HG03025 (cell line): ENCODE measurements around the gene THAP8.
"Not testable (repeated sequence)": the region's sequence is repeated elsewhere in the genome, so short reads cannot be mapped to it uniquely, and the experiment has no call there.

Source experiments
- ATAC-seq: cut with Tn5 transposase; IDR thresholded peaks from one replicate; pipeline ENCODE4 v1.9.1; 2021; ENCODE audit warnings: mild to moderate bottlenecking, moderate library complexity; ENCODE audit not compliant: unreplicated experiment, low FRiP score

Gene THAP8

DNA sequence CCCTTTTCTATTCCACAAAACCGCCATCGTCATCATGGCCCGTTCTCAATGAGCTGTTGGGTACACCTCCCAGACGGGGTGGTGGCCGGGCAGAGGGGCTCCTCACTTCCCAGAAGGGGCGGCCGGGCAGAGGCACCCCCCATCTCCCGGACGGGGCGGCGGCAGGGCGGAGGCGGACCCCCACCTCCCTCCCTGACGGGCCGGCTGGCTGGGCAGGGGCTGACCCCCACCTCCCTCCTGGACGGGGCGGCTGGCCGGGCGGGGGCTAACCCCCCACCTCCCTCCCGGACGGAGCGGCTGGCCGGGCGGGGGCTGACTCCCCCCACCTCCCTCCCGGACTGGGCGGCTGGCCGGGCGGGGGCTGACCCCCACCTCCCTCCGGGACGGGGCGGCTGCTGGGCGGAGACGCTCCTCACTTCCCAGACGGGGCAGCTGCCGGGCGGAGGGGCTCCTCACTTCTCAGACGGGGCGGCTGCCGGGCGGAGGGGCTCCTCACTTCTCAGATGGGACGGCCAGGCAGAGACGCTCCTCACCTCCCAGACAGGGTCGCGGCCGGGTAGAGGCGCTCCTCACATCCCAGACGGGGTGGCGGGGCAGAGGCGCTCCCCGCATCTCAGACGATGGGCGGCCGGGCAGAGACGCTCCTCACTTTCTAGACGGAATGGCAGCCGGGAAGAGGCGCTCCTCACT is 14.9 kb upstream of the THAP8 start:
- ATAC-seq = not testable (repeated sequence)

DNA sequence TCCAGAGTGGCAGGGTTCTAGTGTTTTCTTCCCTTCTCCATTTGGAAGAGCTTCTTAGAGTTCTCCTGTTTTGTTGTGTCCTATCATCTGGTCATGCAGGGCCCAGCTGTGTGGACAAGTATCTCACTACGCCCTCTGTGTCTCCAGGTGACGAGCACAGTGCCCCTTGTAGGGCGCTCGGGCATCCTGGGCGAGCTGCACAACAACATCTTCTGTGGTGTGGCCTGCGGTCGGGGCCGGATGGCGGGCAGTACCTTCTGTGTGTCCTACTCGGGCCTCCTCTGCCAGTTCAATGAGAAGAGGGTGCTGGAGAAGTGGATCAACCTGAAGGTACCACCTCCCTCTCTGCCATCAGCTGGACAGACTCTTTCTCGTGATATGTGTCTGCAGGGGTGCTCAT is 13.6 kb upstream of the THAP8 start:
- no peak for ATAC-seq

DNA sequence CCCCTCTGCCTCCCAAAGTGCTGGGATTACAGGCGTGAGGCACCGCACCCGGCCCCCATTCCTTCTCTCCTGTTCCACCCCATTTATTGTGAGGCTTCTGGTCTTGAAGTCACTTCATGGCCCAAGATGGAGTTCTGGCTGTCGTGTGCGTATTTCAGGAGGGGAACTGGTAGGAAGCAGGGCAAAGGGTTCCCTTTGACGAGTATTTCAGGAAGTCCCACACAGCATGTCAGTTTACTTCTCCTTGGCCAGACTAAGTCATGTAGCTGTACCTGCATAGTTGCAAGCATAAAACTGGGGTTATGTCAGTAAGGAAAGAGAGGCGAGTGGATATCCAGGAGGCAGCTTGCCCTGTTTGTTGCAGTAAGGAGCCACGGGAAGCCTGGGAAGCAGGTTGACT is 10.7 kb upstream of the THAP8 start:
- ATAC-seq = no peak

DNA sequence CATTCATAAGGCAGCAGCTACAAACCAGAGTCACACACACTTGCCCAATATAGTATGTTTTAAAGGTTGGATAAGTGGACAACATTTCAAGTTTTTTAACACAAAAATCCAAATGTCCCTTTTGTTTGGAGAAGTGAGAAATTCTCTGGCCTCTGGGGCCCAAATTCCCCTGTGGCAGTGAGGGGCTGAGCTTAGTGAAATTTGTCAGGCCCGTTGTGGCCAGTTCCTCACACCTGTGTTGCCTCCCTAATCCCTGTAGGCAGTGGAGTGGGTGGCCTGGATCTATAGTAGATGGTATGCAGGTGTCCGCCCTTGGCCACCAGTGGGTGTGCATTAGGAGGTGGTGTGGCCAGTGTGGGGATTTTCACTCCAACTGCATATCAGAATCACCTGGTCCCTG is 7.3 kb upstream of the THAP8 start:
- ATAC-seq = no peak

DNA sequence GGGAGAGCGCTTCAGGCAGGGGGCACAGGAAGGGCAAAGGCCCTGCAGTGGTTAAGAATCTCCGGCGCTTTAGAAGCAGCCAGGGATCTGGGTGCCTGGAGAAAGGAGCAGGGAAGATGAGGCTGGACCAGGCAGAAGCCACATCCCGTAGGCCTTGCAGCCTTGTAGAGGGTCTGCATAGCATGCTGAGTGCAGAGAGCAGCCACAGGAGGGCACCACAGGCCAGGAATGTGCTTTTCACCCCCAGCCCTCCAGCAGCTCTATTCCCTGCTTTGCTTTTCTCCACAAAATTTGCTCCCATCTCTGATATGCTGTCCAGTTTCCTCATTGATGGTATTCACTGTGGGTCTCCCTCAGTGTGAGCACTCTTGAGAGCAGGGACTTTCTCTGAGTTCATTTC is 6.3 kb upstream of the THAP8 start:
- ATAC-seq = no peak

DNA sequence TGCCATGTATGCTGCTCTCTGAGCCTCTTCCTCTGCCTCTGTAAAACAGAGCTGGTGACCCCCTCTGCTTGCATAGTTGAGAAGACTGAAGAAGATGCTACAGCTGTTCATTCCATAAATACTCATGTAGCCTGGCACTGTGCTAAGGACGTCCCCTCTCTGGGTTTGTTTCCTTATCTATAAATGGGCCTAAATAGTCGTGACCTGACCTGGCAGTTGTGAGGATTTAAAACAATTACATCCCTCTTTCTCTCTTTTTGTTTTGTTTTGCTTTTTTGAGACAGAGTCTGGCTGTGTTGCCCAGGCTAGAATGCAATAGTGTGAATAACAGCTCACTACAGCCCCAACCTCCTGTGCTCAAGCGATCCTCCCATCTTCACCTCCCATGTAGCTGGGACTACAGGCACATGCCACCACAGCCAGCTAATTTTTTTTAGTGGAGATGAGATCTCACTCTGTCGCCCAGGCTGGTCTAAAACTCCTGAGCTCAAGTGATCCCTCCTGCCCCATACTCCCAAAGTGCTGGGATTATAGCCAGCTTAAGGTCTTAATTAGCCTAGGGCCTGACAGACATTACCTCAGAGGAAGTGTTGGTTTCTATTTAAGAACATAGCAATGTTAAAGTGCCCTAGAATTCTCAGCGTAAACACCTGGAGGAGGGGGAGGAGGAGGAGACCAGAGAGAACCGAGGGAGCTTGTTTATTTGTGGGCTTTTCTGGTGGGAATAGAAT is 5.3 kb upstream of the THAP8 start:
- ATAC-seq = no peak

DNA sequence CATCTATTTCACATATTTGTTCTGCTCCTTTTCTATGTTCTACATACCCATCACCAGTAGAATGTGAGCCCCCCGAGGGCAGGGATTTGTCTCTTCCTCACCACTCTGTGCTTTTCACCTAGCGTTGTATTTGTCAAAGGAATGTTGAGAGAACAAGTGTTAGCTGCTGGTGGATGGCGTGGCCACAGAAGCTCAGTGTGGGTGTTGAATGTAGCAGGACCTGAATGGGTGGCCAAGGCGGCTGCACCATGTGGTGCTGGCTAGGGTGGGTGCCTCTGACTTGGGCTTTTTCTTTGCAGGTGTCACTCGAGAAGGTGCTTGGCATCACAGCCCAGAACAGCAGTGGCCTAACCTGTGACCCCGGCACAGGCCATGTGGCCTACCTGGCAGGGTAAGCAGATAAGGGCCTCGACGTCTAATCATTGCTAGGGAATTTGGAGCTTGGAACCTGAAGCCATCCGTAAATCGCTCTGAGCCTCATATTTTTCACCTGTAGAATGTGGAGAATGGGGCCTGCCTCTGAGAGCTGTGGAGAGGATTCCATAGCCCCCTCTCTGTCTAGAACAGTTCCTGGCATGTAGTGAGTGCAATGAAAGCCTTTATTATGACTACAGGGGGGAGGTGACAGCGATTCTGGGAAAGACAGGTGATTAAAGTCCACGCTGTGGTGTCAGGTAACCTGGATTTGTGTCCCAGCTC is 4.5 kb upstream of the THAP8 start:
- no peak for ATAC-seq

DNA sequence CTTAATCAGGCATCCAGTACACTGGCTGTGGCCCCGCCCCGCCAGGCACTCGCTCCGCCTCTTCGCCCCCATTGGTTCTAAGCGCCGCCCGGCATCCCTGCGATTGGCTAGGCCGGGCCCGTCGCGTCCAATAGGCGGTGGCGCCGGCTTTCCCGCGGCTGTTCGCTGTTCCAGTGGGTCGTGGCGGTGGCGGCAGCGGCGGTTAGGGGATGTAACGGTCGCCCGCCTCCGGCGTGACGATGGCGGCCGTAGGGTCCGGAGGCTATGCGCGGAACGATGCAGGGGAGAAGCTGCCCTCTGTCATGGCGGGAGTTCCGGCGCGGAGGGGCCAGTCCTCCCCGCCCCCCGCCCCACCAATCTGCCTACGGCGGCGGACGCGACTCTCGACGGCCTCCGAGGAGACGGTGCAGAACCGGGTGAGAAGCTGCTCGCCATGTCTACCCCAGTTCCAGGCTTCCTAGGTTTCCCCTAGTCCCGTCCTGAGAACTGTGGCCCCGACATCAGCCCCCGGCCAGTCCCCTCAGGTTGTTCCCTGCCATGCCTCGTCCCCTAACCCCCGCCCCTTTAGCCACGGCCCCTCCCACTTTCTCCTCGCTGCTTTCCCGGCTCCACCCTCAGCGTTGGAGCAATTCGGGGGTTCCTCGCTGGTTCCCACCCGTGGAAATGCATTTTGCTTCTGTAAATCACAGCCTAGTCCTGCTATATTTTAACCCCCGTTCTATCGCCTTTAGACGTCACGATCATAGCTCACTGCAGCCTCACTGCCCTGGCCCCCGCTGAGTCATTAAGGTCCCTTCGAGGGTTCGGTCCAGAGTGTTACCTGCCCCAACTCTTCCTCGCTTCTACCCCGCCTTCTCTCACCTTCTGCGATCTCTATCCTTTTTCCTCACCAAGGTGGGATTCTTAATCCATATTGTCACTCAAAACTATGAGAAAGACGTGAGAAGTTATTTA is 925 bp upstream of the THAP8 start, which contains the start of gene WDR62:
Gene WDR62, plus strand, starts transcription at position 165 of the 954 bp plus-strand sequence. Its CDS starts 75 bp downstream, at position 240.
- ATAC-seq = peak; percentile 70

DNA sequence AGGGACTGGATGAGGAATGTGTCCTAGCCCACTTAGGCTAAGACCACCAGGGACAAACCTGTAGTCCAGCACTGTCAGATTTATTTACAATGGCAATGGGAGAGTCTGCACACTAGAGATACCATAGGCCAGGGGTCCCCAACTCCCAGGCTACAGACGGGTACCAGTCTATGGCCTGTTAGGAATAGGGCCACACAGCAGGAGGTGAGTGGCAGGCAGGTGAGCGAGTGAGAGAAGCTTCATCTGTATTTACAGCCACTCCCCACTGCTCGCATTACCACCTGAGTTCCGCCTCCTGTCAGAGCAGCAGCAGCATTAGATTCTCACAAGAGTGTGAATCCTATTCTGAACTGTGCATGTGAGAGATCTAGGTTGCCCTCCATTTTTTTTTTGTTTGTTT is 2.4 kb downstream of the THAP8 start:
- ATAC-seq = no peak

DNA sequence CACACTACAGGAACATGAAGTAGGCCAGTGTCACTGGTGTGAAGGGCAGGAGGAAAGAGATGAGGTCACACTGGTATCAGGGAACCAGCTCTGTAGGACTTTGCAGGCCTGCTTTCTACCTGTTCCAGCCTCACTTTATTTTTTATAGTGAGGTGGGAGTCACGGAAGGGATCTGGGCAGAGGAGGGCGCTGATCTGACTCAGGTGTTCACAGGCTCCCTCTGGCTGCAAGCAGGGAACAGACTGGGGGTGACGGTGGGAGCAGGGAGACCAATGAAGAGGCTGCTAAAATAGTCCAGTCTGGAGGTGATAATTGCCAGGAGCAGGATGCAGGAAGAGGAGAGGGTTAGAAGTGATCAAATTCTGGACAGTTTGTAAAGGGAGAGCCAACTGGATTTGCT is 2.8 kb downstream of the THAP8 start:
- no peak for ATAC-seq

DNA sequence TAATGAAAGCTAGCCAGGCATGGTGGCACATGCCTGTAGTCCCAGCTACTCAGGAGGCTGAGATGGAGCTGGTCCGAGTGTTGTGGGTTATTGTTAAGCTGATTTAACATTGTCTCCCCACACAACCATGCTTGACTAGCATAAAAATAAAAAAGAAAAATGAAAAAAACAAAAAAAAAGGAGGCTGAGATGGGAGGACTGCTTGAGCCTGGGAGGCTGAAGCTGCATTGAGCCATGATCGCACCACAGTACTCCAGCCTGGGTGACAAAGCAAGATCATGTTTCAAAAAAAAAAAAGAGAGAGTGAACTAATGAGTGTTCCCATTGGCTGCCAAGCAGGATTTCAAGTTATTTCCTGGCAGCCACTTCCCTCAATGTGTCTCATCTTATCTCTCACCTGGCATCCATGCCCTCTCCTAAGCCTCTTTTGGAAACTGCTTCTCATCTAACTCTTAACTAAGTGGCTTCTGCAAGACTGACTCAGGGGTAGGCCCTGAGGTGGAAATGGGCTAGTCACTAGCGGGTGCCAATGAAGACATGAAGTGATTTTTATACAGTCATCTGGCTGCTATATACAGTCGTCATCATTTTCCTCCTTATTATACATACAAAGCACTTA is 4.9 kb downstream of the THAP8 start:
- no peak for ATAC-seq

DNA sequence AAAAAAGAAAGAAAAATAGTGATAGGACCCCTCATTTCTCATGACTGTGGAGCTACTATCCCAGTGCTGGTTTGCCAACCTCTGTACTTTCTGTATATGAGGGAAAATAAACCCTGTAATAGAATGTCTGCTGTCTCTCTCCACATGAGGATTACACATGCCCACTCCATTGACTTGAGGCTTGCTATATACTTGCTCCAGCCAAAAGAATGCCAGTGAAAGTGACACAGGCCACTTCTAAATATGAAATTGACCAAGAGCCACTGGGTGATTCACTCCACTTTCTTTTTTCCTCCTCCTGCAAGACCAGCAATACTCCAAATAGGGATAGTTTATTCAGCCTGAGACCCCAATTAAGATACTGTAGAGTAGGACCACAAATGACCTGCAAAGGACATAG is 6.2 kb downstream of the THAP8 start:
- ATAC-seq = no peak

DNA sequence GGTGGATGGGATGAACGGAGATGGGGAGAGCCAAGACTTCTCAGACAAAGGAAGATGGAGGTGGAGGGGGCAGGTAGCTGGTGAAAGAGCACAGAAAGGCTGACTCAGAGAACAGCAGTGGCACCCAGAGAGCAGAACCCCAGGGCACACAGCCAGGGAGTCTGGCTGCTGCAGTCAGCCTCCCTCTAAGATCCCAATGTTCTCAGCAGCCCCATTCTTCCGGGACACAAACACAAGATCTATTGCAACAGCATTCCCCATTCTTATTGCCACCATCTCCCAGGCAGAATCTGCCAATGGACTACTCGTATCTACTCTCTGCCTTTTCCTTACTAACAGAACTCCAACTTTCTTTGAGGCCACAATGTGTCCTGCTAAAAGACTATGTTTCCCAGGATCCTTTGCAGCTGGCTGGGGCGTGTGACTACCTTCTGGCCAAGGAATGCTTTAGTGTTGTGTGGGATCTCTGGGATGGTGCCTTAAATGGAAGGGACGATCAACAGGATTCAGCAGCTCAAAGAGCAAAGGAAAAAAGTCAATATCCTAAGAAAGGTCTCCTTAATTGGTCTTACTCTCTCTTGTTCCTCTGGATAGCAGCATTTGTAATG is 7.5 kb downstream of the THAP8 start:
- ATAC-seq = no peak

DNA sequence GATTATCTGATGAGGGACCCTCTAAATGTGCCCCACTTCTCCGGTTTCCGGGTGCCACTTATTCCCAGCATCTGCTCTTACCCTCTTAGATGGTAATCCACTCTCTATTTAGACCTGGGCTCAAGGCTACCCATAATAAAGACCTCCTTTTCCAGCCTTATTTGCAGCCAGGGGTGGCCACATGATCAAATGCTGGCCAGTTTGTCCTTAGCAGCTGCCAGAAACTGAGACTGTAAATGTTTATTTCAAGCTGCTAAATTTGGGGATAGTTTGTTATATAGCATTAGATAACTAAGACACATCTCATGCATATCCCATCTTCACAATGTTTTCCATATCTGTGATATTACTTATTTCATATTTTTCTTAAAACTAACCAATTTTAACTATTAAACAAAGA is 10.1 kb downstream of the THAP8 start:
- ATAC-seq = no peak

DNA sequence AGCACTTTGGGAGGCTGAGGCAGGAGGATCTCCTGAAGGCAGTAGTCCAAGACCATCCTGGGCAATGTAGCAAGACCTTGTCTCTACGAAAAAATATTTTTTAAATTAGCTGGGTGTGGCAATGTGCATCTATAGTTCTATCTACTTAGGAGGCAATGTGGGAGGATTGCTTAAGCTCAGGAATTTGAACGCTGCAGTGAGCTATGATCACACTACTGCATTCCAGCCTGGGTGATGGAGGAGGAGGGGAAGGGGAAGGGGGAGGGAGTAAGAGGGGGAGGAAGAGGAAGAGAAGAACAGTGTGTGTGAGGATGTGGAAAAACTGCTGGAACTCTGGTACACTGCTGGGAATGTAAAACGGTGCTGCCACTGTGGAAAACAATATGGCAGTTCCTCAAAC is 12.3 kb downstream of the THAP8 start:
- no peak for ATAC-seq

DNA sequence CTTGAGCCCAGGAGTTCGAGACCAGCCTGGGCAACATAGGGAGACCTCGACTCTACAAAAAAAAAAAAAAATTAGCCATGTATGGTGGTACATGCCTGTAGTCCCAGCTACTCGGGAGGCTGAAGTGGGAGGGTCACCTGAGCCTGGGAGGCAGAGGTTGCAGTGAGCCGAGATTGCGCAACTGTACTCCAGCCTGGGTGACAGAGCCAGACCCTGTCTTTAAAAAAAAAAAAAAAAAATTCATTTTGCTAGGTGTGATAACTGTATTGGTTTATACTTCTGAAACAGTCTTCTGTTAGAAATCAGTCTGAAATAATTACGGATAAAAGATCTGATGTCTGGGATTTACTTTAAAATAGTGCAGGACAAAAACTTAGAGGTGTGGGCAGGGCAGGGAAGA is 13.0 kb downstream of the THAP8 start:
- ATAC-seq = not testable (repeated sequence)

DNA sequence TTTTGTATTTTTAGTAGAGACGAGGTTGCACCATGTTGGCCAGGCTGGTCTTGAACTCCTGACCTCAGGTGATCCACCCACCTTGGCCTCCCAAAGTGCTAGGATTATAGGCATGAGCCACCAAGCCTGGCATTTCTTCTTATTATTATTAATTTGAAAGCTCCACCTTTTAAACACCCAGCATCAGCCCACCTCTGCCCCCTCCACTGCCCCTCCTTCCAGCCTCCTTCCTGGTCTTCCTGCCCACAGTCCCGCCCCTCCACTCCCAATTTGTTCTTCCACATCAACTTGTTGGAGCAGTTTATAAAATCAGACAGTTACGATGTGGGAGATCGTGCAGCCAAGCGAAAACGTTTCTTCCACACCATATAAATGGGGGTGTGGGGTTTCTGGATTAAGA is 13.6 kb downstream of the THAP8 start:
- ATAC-seq = no peak

DNA sequence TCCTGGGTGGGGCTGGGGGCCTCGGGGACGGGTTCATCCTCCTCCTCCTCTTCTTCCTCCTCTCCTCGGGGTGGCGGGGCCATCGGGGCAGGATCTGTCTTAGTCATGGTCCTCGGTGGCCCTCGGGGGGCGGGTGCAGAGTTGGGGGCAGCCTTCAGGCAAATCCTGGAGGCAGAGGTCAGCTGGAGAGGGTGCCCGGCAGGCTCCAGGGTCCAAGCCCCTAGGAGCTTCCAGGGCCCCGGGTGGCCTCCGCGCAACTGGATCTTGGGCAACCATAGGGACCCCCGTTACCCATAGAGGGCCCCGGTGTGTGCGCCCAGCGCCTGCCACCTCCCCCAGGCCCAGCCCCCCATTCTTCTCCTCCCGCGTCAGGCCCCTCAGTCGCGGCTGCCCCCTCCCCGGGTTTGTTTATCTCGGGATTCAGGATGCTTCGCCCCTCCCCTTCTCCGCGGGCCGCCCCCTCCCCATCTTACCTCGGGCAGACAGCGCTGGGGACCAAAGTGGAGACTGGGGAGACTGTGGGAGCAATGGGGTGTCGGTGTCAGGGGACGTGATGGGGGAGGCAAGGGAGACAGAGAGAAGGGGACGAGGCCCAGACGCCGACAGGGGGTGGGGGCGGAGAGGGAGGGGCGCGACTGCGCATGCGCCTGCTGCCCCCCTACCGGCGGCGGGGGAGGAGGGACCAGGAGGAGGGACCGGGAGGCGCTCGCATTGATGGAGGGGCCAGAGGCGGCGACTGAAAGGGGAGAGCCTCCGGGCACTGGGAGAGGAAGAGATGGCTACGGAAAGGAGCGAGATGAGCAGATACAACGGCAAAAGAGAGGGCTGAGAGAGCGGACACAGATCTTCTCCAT is 21.6 kb downstream of the THAP8 start, which contains the start of gene CLIP3:
Gene CLIP3, minus strand, starts transcription at position 623 of the 854 bp plus-strand sequence. Its CDS starts 516 bp downstream, at position 107.
- no peak for ATAC-seq

DNA sequence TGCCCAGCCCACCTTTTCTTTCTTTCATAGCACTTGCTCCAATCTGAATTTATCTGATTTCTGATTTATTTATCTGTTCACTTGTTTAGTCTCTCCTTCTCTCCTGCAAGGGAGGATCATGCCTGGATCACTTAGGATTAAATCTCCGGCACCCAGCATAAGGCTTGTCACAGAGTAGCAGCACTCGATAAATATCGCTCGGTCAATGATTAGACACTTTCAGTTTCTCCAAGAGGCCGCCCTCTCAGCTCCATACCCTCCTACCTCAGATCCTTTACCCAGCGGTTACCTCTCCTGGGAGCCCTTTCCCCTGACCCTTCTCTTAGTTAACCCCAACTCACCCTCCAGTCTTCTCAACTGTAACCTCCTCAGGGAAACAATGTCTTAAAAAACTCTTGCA is 22.8 kb downstream of the THAP8 start:
- ATAC-seq = no peak
